Kidney epithelial cell (primary cell): Measurements from ENCODE around the gene YPEL4. TPM values are rescaled to one million over a fixed set of nuclear protein-coding genes. Genes with fewer than 3 reads are reported as not detected.
A peak's percentile ranks its signal among the peaks of the same experiment; 100 is the strongest.

Source experiments
- DNase-seq: peaks from one replicate; pipeline ENCODE4 v3.0.0-alpha.2; 2010; ENCODE audit warnings: low read depth
- H3K27me3 ChIP-seq: 2 replicates; pipeline ENCODE4 v1.6.0; 2011; ENCODE audit warnings: low read length; ENCODE audit not compliant: control insufficient read depth, insufficient read depth
- H3K36me3 ChIP-seq: 2 replicates; pipeline ENCODE4 v1.5.1; 2011; ENCODE audit warnings: low read length; ENCODE audit not compliant: control insufficient read depth, insufficient read depth
- H3K4me3 ChIP-seq: 2 replicates; pipeline ENCODE4 v1.5.1; 2011; ENCODE audit warnings: low read depth, mild to moderate bottlenecking, control low read depth, low read length
- total RNA-seq: library from RNA; depleted of rRNA; stranded (reverse); fragments of >200 nt; gene quantifications from 2 replicates; pipeline ENCODE4 v1.2.3, GENCODE V29; 2015
- TF ChIP-seq, protein P1 (sequence below): IDR thresholded peaks from 2 replicates; pipeline ENCODE4 v1.5.1; 2011; ENCODE audit warnings: mild to moderate bottlenecking, moderate library complexity, low read length, control low read depth, inconsistent platforms; ENCODE audit not compliant: insufficient read depth, poor library complexity, severe bottlenecking

Gene YPEL4
- total RNA-seq, 1 donor from 2014 or later, result not detected

DNA sequence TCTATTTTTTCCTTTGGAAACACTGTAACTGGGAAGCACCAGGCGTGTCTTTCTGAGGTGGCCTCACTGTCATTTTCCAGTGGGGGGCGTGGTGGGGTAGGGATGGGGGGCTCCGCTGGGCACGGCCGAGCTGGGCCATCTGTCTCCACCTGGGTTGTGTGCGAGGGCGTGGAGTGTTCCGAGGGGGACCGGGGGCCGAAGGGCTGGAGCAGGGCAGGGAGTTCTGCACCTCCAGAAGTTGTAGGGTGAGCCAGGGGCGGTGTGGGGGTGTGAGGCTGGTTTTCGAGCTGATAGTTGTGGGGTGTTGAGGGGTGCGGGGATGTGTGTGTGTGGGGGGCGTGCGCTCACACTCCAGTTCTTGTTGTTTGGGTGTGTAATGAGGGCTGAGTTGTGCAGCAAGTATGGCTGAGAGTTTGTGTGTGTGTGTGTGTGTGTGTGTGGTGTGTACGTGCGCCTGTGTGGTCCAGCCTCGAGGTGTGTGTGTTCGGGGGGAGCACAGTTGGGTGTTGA lies 10.8 kb downstream of the YPEL4 start:
- H3K27me3 ChIP-seq, result no peaks in the 10 kb centered on the region
- no peak for DNase-seq
- H3K4me3 ChIP-seq, result peak overlapping the region; percentile 97
- TF ChIP-seq, protein P1, sequence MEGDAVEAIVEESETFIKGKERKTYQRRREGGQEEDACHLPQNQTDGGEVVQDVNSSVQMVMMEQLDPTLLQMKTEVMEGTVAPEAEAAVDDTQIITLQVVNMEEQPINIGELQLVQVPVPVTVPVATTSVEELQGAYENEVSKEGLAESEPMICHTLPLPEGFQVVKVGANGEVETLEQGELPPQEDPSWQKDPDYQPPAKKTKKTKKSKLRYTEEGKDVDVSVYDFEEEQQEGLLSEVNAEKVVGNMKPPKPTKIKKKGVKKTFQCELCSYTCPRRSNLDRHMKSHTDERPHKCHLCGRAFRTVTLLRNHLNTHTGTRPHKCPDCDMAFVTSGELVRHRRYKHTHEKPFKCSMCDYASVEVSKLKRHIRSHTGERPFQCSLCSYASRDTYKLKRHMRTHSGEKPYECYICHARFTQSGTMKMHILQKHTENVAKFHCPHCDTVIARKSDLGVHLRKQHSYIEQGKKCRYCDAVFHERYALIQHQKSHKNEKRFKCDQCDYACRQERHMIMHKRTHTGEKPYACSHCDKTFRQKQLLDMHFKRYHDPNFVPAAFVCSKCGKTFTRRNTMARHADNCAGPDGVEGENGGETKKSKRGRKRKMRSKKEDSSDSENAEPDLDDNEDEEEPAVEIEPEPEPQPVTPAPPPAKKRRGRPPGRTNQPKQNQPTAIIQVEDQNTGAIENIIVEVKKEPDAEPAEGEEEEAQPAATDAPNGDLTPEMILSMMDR, result no peak
- H3K36me3 ChIP-seq, result no peaks in the 10 kb centered on the region

DNA sequence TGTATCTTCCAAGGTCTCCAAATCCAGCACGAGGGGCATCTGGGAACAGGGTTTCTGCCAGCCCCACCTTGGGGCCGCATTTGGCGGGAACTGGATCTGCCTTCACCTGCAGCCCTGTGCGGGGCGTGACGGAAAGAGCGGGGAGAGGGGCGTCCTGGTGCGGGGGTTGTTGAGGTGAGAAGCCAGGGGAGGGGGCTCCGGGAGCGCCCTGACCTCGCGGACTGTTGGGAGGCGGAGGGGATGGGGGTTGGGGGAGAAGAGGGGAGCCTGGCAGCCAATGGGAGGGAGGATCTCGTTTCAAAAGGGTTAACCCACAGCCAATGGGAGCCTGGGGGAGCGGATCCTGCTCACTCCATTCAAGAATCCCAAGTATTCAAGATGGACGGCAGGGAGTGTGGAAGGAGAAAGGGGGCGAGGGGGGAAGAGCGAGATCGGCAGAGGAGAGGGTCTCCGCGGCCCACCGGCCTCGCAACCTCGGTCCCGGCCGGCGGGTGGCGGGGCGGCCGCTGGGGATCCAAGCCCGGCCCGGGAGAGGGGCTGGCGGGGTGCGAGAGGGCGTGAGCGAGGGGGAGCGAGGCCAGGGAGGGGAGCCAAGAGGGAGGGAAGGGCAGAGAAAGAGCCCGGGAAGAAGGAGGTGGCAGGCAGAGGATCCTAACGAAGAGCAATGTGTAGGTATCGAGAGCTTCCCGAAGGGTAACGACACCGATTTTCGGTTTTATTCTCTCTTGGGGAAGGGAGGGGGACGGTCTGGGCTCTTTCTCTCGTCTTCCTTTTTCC lies 11.5 kb downstream of the YPEL4 start:
- peak overlapping the region; percentile 97 for H3K4me3 ChIP-seq
- no peaks in the 10 kb centered on the region for H3K27me3 ChIP-seq
- no peaks in the 10 kb centered on the region for H3K36me3 ChIP-seq
- TF ChIP-seq, protein P1, result no peak
- peak; percentile 57 for DNase-seq

DNA sequence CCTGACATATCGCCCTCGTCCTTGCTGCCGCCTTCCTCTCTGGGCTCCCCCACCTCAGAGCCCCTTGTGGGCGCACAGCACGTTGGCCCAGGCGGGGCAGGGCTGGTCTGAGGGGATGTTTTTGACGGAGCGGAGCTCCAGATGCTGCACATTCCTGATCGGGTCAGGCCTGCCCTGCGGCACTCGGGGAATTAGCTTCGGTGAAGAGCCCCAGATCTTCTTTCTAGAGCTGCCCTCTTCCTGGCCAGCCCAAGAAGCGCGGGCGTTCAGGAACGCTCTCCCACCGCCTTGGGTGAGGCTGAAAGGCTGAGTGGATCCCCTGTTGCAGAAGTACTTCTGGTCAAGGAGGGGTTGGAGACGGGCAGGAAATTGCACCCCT lies 12.1 kb downstream of the YPEL4 start:
- TF ChIP-seq, protein P1, result no peak
- no peak for DNase-seq
- Histone ChIP-seq H3K4me3 (peak overlapping the region; percentile 97), H3K27me3 (no peaks in the 10 kb centered on the region), H3K36me3 (no peaks in the 10 kb centered on the region)

GRCh38 chr11:57635246-57635645 lies 14.5 kb downstream of the YPEL4 start:
- TF ChIP-seq, protein P1, result no peak
- no peaks in the 10 kb centered on the region for H3K36me3 ChIP-seq
- no peaks in the 10 kb centered on the region for H3K27me3 ChIP-seq
- no peak for DNase-seq
- no peak overlapping the region for H3K4me3 ChIP-seq

DNA sequence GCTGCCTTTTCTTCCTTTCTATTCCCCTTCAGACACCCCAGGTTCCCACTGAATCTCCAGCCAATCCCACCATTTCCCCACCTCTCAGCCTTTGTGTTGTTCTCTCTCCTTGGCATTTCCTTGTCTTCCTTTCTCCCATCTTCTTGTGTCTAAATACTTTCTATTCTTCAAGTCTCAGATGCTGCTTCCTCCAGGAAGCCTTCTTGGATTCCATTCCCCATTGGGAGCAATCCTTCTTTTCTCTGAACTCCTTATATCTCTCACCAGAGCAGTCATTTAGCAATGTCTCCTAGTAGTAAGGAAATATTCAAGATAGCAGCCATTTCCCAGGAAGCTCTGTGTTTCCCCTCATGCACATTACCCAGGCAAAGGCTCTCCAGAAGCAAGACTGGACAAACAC lies 15.4 kb downstream of the YPEL4 start:
- TF ChIP-seq, protein P1, result no peak

More for the DNA sequence above, 15.4 kb downstream of the YPEL4 start:
- Histone ChIP-seq H3K27me3 (no peaks in the 10 kb centered on the region), H3K36me3 (no peaks in the 10 kb centered on the region), H3K4me3 (no peak overlapping the region)
- no peak for DNase-seq
